ENCODE results near the gene CRYBG3. TPM values are rescaled to one million over a fixed set of nuclear protein-coding genes. Genes with fewer than 3 reads are reported as not detected.

The CRYBG3 gene
- total RNA-seq, 1 donor = 20.3 TPM

- no peaks in the 10 kb centered on the region for H3K4me1 ChIP-seq (ENCODE audit: insufficient read depth, low read length)
- H3K27ac ChIP-seq (ENCODE audit: low read depth, low read length) = no peak overlapping the region
- no peaks in the 10 kb centered on the region for H3K27me3 ChIP-seq (ENCODE audit: insufficient read depth, low read length)
- no peaks in the 10 kb centered on the region for H3K9me3 ChIP-seq (ENCODE audit: low read depth, low read length)
- no peaks in the 10 kb centered on the region for H3K79me2 ChIP-seq (ENCODE audit: insufficient read depth, low read length)
- H3K4me2 ChIP-seq (ENCODE audit: insufficient read depth, low read length) = no peak overlapping the region
- no peak for DNase-seq (ENCODE audit: insufficient read length, low spot score, missing footprints)
- no peaks in the 10 kb centered on the region for H4K20me1 ChIP-seq (ENCODE audit: insufficient read depth, low read length)
- no peak overlapping the region for H2AFZ ChIP-seq (ENCODE audit: low read length)
- no peaks in the 10 kb centered on the region for H3K36me3 ChIP-seq (ENCODE audit: insufficient read depth, low read length)
- H3K4me3 ChIP-seq (ENCODE audit: insufficient read depth, low read length) = no peak overlapping the region
- TF ChIP-seq CTCF (IDR thresholded peaks at IDR 0.05; ENCODE audit: extremely low read depth, low read depth, low read length) = no peak
Observed at GRCh38 chr3:97990624-97991292, 168.9 kb downstream of the CRYBG3 start.

GRCh38 chr3:97991293-97991682 is 169.5 kb downstream of the CRYBG3 start:
- TF ChIP-seq CTCF (IDR thresholded peaks at IDR 0.05; ENCODE audit: extremely low read depth, low read depth, low read length) = no peak
- Histone ChIP-seq H3K79me2 (ENCODE audit: insufficient read depth, low read length) (no peaks in the 10 kb centered on the region), H3K4me3 (ENCODE audit: insufficient read depth, low read length) (no peak overlapping the region), H3K27ac (ENCODE audit: low read depth, low read length) (no peak overlapping the region), H3K9me3 (ENCODE audit: low read depth, low read length) (no peaks in the 10 kb centered on the region), H3K36me3 (ENCODE audit: insufficient read depth, low read length) (no peaks in the 10 kb centered on the region), H2AFZ (ENCODE audit: low read length) (no peak overlapping the region), H3K4me1 (ENCODE audit: insufficient read depth, low read length) (no peaks in the 10 kb centered on the region), H3K4me2 (ENCODE audit: insufficient read depth, low read length) (no peak overlapping the region), H4K20me1 (ENCODE audit: insufficient read depth, low read length) (no peaks in the 10 kb centered on the region), H3K27me3 (ENCODE audit: insufficient read depth, low read length) (no peaks in the 10 kb centered on the region)
- no peak for DNase-seq (ENCODE audit: insufficient read length, low spot score, missing footprints)

- Histone ChIP-seq H3K36me3 (ENCODE audit: insufficient read depth, low read length) (no peaks in the 10 kb centered on the region), H4K20me1 (ENCODE audit: insufficient read depth, low read length) (no peaks in the 10 kb centered on the region)
- no peak for TF ChIP-seq CTCF (IDR thresholded peaks at IDR 0.05; ENCODE audit: extremely low read depth, low read depth, low read length)
Observed at GRCh38 chr3:97992547-97993173, 170.8 kb downstream of the CRYBG3 start.

GRCh38 chr3:97993526-97993925 is 171.7 kb downstream of the CRYBG3 start:
- Histone ChIP-seq H3K9me3 (ENCODE audit: low read depth, low read length) (no peaks in the 10 kb centered on the region), H3K4me1 (ENCODE audit: insufficient read depth, low read length) (no peaks in the 10 kb centered on the region), H4K20me1 (ENCODE audit: insufficient read depth, low read length) (no peaks in the 10 kb centered on the region), H2AFZ (ENCODE audit: low read length) (no peak overlapping the region), H3K79me2 (ENCODE audit: insufficient read depth, low read length) (no peaks in the 10 kb centered on the region), H3K4me3 (ENCODE audit: insufficient read depth, low read length) (no peak overlapping the region), H3K27ac (ENCODE audit: low read depth, low read length) (no peak overlapping the region), H3K27me3 (ENCODE audit: insufficient read depth, low read length) (no peaks in the 10 kb centered on the region), H3K36me3 (ENCODE audit: insufficient read depth, low read length) (no peaks in the 10 kb centered on the region), H3K4me2 (ENCODE audit: insufficient read depth, low read length) (no peak overlapping the region)
- no peak for DNase-seq (ENCODE audit: insufficient read length, low spot score, missing footprints)
- no peak for TF ChIP-seq CTCF (IDR thresholded peaks at IDR 0.05; ENCODE audit: extremely low read depth, low read depth, low read length)

More at GRCh38 chr3:97992547-97993173, 170.8 kb downstream of the CRYBG3 start:
- H3K9me3 ChIP-seq (ENCODE audit: low read depth, low read length) = no peaks in the 10 kb centered on the region
- DNase-seq (ENCODE audit: insufficient read length, low spot score, missing footprints) = no peak
- H2AFZ ChIP-seq (ENCODE audit: low read length) = no peak overlapping the region
- no peaks in the 10 kb centered on the region for H3K4me1 ChIP-seq (ENCODE audit: insufficient read depth, low read length)
- H3K4me3 ChIP-seq (ENCODE audit: insufficient read depth, low read length) = no peak overlapping the region
- H3K27me3 ChIP-seq (ENCODE audit: insufficient read depth, low read length) = no peaks in the 10 kb centered on the region
- no peaks in the 10 kb centered on the region for H3K79me2 ChIP-seq (ENCODE audit: insufficient read depth, low read length)
- H3K27ac ChIP-seq (ENCODE audit: low read depth, low read length) = no peak overlapping the region
- no peak overlapping the region for H3K4me2 ChIP-seq (ENCODE audit: insufficient read depth, low read length)

Measured in osteoblast (primary cell).